DOHH2 (cell line): Measurements from ENCODE around the gene ANAPC7.
"Not testable (repeated sequence)": the region's sequence is repeated elsewhere in the genome, so short reads cannot be mapped to it uniquely, and the experiment has no call there.

Experiments used
- CTCF ChIP-seq: fragments of 200-600 bp; sonication (generic); IDR thresholded peaks from one replicate; pipeline ENCODE4 v1.5.1; 2014; ENCODE audit warnings: antibody characterized with exemption, mild to moderate bottlenecking, low read depth, low read length; ENCODE audit not compliant: poor library complexity, severe bottlenecking
- EZH2phosphoT487 ChIP-seq: fragments of 200-600 bp; sonication (generic); IDR thresholded peaks from 2 replicates; pipeline ENCODE4 v1.6.1; 2017; ENCODE audit warnings: borderline replicate concordance, mild to moderate bottlenecking, antibody characterized with exemption, low read length, moderate library complexity, mixed read lengths

- not testable (repeated sequence) for TF ChIP-seq CTCF, EZH2phosphoT487
Measured at GRCh38 chr12:110429676-110430075, 26.2 kb upstream of the ANAPC7 start.
